Measurements from ENCODE around the gene VSIG10L. TPM values are rescaled to one million over a fixed set of nuclear protein-coding genes. Genes with fewer than 3 reads are reported as not detected.

The VSIG10L gene
- total RNA-seq, result 0.17 and 1.2 TPM in 2 replicates

DNA sequence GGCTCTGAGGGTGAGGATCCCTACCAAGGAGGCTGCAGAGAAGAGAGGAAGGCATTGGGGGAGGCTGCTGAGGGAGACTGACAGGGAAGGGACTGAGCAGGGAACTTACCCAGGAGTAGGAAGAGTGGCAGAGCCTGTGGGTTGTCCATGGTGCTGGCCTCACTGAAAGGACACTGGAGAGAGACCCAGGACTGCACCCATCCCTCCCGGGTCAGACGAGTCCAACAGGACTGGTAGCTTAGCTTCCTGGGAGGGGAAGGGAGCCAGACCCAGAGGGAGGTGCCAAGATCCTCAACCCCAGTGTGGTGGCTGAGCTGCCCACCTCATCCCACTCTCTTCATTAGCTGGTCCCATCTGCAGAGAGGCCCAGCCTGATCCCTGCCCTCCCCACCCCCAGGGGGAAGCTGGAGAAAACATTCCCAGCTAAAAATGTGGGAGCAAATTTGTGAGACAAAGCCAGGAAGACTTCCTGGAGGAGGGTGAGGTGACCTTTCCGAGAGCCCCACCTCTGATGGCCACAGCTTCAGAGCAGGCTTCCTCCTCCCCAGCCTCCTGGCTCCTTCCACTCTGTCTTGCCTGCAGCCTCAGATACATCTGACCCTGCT, at the start of gene VSIG10L:
VSIG10L (minus strand) TSS at position 164 of the 605 bp plus-strand sequence; CDS start at position 149, 15 bp downstream.
- DNase-seq (ENCODE audit: low read depth), result no peak

DNA sequence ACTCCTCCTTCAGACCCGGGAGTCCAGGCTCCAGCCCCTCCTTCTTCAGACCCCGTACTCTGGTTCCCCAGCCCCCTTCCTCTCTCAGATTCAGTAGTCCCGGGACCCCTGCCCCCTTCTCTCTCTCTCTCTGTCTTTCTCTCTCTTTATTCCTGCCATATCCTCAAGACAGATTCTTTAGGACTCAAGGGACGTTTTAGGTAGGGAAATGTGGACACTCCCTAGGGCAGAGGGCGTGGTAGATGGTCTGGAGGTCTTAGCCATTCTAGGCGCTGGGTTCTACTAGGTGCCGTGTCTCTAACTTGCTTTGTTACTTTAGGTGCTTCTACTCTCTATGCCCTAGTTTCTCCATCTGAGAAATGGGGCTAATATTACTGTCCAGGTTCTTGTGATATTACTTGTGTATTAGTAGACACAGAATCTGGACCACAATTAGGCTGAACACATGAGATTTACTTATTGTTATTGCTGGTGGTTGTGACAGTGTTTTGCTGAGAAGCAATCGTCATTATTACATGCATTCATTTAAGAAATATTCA, 49.2 kb upstream of the VSIG10L start:
- no peak for DNase-seq (ENCODE audit: low read depth)

DNA sequence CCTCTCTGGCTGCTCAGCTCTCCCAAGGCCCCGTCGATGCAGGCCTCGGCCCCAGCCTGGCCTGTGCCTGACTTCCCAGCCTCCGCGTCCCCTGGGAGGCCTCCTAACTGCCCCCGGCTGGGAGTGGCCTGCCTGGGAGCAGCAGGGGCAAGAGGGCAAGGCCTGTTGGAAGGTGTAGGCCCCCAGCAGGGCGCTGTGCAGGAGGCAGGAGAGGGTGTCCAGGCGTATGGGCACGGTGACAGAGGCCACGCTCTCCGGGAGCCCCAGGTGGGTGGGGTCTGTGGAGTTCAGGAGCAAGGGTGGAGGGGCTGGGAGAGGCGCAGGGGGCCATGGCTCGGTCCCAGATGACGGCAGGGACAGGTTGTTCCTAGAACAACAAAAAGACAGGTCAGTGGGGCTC, 47.2 kb upstream of the VSIG10L start:
- DNase-seq (ENCODE audit: low read depth), result no peak

DNA sequence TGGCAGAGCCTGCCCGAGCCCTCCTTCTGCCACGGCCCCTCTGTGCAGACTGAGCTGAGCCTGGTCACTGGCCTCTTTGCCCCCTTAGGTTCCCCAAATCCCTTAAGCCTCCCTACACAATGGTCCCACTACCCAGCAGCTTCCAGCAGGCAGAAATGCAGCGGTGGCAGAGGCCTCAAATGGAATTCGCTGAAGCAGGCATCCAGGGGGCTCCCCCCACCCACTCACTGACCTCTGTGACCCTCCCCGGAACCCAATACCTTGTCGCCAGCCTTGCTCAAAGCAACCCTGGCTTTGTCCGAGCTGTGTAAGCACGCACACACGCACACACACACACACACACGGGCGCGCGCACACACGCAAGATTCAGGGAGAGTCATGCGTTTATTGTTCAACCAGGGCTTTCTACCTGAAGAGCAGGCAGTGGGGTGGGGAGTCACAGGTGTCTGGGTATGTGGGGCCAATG, 46.0 kb upstream of the VSIG10L start, which contains the start of gene LIM2:
LIM2 (minus strand) TSS at position 51 of the 466 bp plus-strand sequence. CDS start 531 bp downstream, outside the sequence.
- no peak for DNase-seq (ENCODE audit: low read depth)

DNA sequence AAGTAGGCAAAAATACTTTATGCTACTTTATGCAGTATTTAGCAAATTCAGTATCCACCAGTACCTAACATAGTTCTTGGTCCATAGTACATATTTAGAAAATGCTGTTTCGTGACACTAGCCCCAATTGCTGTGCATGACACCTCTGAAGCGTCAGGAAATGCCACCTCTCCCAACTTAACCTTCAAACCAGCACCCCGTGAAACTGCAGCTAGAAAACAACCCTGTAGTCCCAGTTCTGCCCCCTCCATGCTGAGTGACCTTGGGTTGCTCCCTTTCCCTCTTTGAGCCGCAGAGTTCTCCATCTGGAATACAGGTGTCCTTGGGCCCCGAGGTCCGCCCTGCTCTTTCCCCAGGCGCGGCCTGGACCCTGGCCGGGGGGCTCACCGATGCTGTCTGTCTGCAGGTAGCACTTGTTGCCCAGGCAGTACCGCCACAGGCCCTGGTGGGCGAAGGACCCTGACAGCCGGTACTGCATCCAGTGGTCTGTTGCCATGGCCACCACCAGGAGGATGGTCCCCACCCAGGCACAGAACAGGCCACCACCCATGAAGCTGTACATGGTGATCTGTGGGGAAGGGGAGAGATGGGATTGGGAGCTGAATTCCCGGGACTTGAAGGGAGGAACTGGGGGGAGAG, 45.1 kb upstream of the VSIG10L start:
- no peak for DNase-seq (ENCODE audit: low read depth)

DNA sequence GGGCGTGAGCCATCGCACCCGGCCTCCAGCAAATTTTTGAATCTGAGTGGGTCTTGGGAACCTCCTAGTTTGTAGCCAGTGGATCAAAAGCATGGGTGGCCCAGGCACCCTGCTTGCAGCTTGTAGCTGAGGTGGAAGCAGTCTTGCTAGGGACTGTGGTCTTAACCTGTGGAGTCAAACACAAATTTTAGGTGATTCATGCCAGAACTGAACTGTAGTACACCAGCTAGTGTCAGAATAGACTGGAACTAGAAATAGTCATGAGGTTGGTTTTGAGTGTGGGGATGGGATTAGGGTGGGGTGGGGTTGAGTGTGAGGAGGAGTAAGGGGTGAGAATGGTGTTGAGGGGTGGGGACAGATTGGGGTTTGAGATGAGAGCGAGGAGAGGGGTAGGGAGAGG, 40.1 kb upstream of the VSIG10L start:
- no peak for DNase-seq (ENCODE audit: low read depth)

DNA sequence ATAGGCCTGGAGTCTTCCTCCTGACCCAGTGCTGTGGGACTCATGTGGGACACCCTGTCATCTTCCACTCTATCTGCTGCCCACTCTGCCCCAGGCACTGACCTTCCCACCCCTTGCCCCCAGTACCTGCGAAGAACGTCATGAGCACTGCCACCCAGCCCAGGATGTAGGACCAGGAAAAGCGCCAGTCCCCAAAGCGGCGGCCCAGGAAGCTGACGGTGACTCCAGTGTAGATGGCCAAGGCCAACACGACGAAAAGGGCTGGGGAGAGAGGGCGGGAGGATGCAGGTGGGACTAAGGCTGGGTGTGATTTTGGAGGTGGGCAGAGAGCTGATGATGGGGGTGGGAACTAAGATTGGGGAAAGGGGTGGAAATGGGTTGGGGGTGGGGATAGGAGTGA, 38.4 kb upstream of the VSIG10L start:
- no peak for DNase-seq (ENCODE audit: low read depth)

DNA sequence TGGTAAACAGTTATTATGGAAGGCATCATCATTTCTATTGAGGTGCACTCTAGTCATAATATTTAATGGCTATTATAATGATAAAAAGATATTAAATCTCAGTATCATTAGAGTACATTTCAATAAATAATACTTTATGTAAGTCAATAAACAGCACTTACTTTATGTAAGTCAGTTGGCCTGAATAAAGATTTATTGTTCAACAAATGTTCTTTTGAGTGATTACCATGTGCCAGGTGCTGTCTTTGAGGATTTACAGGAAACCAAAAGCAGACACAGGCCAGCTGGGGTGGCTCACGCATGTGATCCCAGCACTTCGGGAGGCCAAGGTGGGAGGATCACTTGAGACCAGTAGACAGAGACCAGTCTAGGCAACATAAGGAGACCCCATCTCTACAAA, 35.5 kb upstream of the VSIG10L start:
- DNase-seq (ENCODE audit: low read depth), result no peak

DNA sequence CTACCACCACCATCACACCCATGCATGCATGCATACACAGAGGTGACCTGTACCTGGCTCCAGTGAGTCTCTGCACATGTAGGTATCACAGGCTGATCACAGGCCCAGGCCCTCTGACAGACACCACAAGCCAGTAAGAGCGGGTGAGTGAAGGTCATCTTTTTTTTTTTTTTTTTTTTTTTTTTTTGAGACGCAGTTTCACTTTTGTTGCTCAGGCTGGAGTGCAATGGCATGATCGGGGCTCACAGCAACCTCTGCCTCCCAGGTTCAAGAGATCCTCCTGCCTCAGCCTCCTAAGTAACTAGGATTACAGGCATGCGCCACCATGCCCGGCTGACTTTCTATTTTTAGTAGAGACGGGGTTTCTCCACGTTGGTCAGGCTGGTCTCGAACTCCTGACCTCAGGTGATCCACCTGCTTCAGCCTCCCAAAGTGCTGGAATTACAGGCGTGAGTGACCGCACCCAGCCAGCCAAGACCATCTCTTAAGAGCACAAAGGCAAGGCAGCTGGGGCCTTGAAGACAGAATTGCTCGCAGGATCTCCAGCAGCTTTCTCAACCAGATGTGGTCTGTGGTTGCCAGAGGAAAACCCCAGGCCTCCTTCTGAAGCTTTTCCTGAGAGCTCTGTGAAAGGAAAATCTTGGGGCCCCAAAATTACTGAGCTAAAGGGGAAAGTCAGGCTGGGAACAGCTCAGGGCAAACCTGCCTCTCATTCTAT, 33.7 kb upstream of the VSIG10L start:
- DNase-seq (ENCODE audit: low read depth), result no peak

DNA sequence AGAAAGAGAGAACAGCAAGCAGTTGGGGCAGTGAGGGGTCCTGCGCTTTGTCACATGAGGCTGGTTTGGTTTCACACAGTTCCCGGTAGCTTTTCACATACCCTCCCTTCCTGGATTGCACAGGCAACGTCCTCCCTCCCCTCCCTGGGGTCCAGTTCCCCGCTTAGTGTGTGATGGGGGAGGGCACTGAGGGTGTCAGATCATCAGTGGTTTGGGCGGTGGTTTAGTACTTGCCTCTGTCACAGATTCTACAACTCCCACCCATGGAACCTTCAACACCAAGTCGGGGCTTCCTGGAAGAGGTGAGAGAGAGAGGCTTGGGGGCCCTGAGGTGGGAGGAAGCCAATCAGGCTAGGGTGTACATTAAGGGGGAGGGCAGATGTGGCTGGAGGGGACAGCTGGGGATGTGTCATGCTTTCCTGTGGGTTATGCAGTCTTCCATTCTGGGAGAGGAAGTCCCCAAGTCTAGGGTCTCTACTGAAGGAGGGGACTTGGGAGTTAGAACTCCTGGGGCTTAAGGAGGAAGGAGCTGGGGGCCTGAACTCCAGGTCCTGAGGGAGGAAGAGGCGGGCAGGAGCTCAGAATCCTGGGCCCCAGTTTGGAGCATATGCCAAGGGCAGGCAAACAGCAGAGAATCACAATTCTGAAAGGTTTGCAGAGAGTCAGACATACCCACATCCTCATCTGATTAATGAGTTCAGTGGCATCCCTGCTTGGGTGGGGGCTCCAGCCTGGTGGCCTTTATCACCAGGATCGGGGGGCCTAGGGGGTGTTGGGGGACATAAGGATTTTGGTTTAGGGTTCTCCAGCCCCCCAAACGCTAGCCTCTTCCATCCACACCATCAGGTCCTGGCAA, 30.9 kb upstream of the VSIG10L start, which contains the start of gene NKG7:
NKG7 (minus strand) TSS at position 6 of the 856 bp plus-strand sequence. CDS start 119 bp downstream, outside the sequence.
- no peak for DNase-seq (ENCODE audit: low read depth)

DNA sequence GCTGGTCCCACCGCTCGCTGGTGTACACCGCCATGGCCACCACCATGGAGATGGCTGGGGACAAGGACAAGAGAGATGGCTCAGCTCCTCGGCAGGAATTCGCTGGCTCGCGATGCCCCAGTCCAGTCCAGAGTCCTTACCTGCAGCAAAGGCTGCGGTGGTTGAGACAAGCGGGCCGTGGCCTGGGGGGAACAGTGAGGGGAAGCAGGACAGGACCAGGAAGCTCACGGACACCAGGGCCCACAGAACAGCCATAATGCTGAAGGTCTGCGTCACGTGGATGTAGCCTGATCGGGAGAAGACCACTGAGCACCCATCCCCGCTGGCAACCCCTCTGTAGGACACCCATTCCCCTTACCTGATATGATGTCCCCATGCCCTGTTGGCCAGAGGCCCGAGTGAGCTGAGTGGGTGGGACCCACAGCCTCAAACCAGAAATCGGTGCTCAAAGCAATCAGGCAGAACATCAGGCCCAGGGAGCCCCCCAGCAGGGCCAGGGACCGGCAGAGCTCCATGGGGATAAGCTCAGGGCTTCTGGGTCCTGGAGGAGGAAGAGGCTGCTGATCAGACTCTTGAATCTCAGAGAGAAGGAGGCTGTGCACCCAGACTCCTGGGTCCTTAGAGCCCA, 30.2 kb upstream of the VSIG10L start:
- DNase-seq (ENCODE audit: low read depth), result no peak

DNA sequence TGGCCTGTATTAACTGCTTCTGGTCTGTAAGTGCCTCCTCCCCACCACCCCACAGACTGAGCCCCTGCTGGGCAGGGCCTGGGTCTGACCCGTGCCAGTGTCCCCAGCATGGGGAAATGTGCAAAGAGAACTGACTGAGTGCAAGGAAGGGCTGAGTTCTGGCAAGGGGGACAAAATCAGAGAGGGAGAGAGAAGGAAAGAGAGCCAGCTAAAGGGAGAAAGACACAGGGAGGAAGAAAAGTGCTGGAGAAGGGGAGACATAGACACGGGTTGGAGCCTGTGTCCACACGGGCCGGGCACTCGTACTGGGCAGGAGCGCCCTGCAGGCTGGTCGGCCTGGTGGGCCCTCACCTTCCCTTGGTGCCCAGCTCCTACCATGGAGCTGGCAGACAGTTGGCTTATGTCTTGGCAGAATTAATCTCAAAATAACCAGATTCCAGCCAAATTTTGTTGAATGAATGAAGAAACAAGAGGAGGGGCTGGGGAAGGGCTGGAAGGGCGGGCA, 29.3 kb upstream of the VSIG10L start:
- DNase-seq (ENCODE audit: low read depth), result no peak

DNA sequence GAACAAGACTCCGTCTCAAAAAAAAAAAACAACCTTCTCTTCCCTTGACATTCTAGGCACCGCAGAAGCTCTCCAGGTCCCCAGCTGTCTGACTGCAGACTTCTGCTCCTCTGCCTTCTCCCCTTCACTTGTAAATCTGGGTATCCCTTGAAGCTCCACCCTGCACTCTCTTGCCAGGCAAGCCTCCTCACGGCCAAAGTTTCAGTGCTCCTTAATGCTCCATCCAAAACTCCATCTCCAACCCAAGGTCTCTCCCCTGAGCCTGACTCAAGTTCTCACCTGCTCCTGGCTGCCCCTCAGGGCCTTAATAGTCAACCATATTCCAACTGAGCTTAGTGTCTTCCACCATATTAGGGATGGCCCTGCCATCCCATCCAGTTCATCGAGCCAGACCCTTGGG, 28.3 kb upstream of the VSIG10L start:
- no peak for DNase-seq (ENCODE audit: low read depth)

DNA sequence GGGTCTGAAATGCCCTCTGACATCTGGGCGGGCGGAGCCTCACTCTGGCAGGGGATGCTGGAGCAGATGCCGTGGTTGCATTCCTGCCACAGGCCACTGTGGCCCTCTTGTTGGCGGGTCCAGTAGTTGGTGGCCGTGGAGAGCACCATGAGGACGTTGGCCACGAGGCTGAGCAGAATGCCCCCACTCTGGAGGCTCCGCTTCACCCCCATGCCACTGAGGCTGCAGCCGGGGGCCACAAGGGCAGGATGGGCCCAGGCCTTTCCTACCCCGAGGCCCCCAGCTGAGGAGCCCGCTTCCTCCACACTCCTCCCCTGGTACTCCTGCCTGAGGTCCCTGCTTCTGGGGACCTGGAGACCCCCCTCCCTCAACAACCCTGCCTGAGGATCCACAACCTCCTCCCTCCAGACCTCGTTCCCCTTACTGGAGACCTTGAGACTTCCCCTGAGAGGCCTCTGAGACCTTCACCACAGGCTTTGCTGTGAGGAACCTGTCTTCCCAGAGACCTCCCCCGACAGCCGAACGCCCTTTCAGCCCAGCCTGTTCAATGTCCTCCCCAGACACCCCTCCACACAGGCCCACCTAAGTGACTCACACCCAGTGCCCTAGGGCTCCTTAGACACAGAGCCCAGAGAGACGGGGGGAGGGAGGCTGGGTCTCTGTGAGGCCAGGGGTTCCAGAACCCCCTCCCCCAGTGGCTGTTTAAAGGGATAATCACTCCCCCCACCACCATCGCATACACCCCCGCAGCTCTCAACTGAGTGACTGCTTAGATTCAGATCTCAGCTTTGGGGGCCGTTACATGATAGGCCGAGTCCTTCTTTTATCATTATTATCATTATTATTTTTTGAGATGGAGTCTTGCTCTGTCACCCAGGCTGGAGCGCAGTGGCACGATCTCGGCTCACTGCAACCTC, 26.7 kb upstream of the VSIG10L start, which contains the start of gene CLDND2:
CLDND2 (minus strand) TSS at position 638 of the 917 bp plus-strand sequence; CDS start at position 212, 426 bp downstream.
- no peak for DNase-seq (ENCODE audit: low read depth)

DNA sequence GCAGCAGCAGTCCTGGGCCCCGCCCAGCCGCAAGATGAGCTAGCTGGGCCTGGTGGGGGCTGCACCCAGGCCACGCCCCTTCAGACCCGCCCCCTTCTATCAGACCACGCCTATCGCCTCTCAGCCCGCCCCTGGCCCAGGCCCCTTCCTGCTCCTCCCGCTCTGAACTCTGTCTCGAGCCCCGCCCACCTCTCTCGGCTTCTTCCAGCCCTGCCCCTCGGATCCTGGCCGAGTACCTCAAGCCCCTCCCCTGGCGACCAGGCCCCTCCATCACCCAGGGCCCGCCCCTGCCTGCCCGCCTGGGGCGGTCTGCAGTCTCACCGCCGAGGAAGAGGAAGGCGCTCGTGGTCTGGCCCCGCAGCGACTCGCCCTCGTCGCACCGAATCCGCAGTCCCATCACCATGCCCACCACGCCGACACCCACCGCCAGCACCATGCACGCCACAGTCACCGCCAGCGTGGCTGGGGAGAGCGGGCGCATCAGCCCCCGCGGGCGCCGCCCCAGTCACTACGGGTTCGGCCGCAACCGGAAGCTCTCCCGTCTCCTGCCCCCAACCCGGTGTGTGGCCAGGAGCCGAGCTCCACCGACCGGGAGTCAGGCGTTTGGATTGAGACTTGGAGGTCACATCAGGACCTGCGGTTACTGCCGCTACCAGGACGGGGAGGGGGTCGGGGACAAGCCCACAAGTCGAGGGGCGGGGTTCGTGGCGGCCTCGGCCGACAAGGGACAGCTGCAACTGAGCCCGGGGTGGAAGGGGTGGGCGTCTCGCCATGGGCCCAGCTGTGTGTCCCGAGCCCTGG, 25.8 kb upstream of the VSIG10L start:
- DNase-seq (ENCODE audit: low read depth), result peak; percentile 88

DNA sequence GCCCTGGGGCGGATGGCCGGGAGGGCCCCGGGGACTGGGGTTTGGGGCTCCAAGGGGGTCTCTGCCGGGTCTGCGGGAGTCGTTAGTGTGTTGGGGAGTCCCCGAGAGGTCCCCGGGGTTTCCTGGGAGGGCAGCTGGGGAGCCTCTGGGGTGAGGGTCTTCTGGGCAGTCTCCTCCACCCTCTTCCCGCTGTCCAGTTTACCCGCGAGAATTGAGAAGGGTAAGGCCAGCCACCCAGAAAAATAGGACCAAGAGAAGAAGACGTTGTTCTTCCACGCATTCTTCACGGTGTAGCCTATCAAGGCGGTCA, 25.3 kb upstream of the VSIG10L start:
- no peak for DNase-seq (ENCODE audit: low read depth)

DNA sequence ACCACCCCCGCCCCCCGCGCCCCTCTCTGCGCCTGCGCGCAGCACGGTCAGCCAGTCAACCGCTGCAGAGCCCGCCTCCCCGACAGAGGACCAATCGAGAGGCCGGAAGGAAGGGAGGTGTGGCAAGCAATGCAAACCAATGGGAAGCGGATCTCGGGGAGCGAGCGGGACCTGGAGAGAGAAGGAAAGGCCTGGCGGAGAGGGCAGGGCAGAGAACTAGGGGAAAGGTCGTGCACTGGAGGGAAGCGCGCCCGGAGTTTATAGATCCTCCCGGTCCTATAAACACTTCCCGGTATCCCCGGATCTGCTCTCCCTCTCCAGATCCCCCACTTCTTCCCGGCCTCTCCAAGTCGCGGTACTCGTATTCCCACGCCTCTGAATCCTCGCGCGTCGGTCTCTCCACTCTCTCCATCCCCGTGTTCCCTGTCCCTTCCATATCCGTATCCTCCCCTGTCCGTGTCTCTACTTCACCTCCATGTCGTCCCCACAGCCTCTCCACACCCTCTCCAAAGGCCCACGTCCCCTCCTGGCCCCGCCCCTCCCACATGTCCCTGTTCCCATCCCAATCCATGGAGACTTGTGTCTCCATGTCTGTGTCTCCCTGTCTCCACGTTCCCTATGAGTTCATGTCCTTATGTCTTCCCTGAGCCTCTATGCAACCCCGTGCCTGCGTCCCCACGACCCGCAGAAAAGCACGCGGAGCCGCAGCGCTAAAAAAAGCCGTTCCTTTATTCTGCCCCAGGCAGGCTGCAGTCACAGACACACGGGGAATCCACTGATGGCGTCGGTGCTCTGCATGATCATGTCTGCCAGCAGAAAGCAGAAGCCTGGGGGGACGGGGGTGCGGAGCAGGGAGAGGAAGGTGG, 24.7 kb upstream of the VSIG10L start:
- peak; percentile 95 for DNase-seq (ENCODE audit: low read depth)

DNA sequence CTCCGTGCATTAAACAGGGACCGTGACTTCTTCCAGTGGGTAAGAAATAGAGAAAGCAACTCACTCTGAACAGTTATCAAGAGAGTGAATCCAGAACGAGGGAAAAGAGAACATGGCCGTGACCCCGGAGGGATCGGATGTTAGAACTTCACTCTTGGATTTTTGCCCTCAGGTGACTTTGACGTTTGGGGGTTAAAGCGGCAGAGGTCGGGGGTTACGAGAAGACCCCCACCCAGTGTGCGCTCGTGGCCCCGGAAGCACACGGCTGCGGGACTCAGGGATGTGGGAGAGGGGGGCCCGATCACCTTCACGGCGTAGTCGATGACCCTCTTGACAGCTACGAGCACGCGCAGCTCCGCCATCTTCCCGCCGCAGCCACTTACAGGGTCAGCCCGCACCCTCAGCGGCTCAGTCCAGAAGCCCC, 24.0 kb upstream of the VSIG10L start, which contains the start of gene ETFB:
ETFB (minus strand) TSS at position 424 of the 424 bp plus-strand sequence; CDS start at position 362, 62 bp downstream.
- DNase-seq (ENCODE audit: low read depth), result no peak

Data from renal cortical epithelial cell (primary cell).